Measurements from ENCODE around the gene DIRAS2.

Gene DIRAS2

DNA sequence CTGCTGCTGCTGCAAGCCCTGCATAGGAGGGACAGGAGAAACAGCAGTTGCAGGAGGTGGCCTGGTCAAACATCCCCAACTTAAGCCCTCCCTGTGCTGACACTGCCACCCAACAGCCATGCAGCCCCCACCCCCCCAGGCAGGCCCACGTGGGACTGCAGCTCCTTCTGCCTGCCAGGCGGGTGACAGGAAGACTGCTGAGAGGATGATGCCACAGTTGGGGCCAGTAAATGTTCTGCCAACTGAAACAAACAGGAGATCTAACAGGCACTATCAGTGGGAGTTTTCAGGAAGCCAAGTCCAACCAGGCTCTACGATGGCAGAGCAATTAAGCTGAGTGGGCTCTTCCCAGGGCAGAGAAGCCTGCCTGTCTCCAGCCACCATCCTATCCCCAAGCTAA, 31.1 kb downstream of the DIRAS2 start:
- no peak for DNase-seq
- in situ Hi-C loops (cut with HindIII; ENCODE audit: low pct_ligation_motif_present, low sequenced_read_pairs) = no loop called here
- TF ChIP-seq, protein P1, sequence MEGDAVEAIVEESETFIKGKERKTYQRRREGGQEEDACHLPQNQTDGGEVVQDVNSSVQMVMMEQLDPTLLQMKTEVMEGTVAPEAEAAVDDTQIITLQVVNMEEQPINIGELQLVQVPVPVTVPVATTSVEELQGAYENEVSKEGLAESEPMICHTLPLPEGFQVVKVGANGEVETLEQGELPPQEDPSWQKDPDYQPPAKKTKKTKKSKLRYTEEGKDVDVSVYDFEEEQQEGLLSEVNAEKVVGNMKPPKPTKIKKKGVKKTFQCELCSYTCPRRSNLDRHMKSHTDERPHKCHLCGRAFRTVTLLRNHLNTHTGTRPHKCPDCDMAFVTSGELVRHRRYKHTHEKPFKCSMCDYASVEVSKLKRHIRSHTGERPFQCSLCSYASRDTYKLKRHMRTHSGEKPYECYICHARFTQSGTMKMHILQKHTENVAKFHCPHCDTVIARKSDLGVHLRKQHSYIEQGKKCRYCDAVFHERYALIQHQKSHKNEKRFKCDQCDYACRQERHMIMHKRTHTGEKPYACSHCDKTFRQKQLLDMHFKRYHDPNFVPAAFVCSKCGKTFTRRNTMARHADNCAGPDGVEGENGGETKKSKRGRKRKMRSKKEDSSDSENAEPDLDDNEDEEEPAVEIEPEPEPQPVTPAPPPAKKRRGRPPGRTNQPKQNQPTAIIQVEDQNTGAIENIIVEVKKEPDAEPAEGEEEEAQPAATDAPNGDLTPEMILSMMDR (IDR thresholded peaks at IDR 0.05; ENCODE audit: low read depth, low read length, missing control alignments) = no peak

DNA sequence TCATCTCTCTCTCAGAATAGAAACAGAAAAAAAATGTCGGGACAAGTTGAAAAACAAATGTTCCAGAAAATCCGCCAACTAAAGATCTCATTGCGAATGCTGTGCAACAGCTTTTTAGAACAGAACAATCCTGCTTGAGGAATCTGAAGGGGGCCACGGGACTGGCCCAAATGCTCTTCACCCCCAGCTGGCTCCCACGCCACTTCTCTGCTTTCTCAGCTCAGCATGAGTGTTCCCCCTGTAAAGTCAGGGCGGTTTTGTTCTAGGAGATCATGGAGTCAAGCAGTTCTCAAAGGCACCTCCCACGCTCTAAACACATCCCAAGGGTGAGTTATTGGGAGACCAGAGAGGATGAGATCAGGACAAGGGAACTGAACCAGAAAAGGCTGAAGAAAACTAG, 31.5 kb downstream of the DIRAS2 start:
- in situ Hi-C loops (cut with HindIII; ENCODE audit: low pct_ligation_motif_present, low sequenced_read_pairs) = no loop called here
- DNase-seq = no peak
- Histone ChIP-seq H3K4me3 (ENCODE audit: low read depth, low read length) (no peak overlapping the region), H3K27ac (no peak overlapping the region), H3K36me3 (replicated peaks) (no peaks in the 10 kb centered on the region), H3K27me3 (replicated peaks) (no peaks in the 10 kb centered on the region)
- TF ChIP-seq, protein P1 (IDR thresholded peaks at IDR 0.05; ENCODE audit: low read depth, low read length, missing control alignments) = no peak

More for the DNA sequence above, 31.1 kb downstream of the DIRAS2 start:
- no peak overlapping the region for H3K27ac ChIP-seq
- no peaks in the 10 kb centered on the region for H3K27me3 ChIP-seq (replicated peaks)
- no peaks in the 10 kb centered on the region for H3K36me3 ChIP-seq (replicated peaks)
- H3K4me3 ChIP-seq (ENCODE audit: low read depth, low read length) = no peak overlapping the region

DNA sequence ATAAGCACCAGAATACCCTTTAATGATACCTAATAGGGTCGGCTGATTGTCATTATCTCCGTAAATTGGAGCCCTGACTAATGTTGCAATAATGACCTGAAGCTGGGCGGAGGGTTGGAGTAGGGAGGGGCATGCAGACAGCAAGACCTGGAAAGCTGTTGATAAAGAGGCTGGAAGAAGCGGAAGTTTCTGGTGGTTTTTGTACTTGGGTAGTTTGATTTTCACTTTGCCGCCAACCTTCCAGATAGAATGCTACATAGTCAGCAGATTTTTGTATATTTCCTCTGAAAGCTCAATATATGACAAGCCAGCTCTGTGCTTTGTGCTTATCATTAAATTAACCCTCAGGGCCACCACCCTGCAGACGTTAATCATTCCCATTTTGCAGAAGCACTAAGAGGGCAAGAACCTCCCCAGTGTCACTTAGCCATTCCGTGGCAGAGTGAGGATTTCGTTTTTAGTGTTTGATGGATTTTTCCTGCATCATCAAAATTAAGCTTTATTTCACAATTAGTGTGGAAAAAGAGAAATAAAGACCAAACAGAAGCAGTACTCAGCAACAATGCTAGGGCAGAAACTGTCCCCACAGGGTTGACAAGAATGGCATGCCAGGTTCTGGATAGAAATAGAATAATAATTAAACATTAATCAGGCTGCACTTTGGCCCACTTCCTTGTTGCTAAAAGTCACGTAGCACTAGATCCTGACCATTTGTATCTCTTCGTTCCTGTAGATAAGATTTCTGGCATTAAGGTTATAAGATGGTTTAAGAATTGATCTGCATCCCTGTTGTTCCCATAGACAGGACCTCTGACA, 34.7 kb downstream of the DIRAS2 start:
- Histone ChIP-seq H3K36me3 (replicated peaks) (no peaks in the 10 kb centered on the region), H3K4me3 (ENCODE audit: low read depth, low read length) (no peak overlapping the region), H3K27me3 (replicated peaks) (no peaks in the 10 kb centered on the region), H3K27ac (no peak overlapping the region)
- in situ Hi-C loops (cut with HindIII; ENCODE audit: low pct_ligation_motif_present, low sequenced_read_pairs) = no loop called here
- TF ChIP-seq, protein P1 (IDR thresholded peaks at IDR 0.05; ENCODE audit: low read depth, low read length, missing control alignments) = no peak
- no peak for DNase-seq

DNA sequence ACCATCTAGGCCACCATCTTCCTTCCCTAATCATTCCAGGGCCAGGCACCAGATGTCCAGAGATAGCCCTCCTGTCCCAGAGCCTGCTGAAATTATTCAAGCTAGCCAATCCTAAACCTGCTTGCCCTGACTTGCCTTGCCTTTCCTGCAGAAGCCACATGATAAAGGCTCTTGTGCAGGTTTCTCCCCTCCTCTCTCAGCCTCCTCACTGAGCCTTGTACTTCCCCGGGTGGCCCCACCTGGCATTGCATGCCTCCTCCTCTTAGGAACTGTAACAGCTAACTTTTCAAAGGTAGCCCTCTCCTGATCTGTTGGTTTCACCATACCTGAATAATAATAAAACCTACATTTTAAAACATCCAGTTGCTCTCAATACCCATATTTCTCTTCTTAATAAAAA, 42.6 kb downstream of the DIRAS2 start:
- H3K36me3 ChIP-seq (replicated peaks) = no peaks in the 10 kb centered on the region
- H3K4me3 ChIP-seq (ENCODE audit: low read depth, low read length) = no peak overlapping the region
- TF ChIP-seq, protein P1 (IDR thresholded peaks at IDR 0.05; ENCODE audit: low read depth, low read length, missing control alignments) = no peak
- in situ Hi-C loops (cut with HindIII; ENCODE audit: low pct_ligation_motif_present, low sequenced_read_pairs) = no loop called here
- no peak for DNase-seq
- H3K27ac ChIP-seq = no peak overlapping the region
- H3K27me3 ChIP-seq (replicated peaks) = no peaks in the 10 kb centered on the region

DNA sequence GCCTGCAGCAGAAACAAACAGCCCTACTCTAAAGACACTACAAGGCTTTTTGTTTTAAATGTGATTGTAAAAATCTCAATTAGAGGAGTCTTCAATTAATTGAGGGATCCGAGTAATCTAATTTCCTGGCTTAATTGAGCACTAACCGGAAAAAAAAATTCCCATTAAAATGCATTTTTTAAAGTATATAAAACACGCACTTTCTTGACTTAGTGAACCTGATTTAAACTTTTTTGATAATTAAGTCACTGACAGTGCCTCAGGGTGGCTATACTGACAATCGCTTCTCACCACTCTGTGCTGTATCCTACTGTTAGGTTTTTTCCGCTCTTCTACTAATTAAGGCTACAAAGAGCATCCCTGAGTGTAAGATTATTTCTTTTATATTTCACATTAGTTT, 44.4 kb downstream of the DIRAS2 start:
- H3K27me3 ChIP-seq (replicated peaks) = no peaks in the 10 kb centered on the region
- TF ChIP-seq, protein P1 (IDR thresholded peaks at IDR 0.05; ENCODE audit: low read depth, low read length, missing control alignments) = no peak

DNA sequence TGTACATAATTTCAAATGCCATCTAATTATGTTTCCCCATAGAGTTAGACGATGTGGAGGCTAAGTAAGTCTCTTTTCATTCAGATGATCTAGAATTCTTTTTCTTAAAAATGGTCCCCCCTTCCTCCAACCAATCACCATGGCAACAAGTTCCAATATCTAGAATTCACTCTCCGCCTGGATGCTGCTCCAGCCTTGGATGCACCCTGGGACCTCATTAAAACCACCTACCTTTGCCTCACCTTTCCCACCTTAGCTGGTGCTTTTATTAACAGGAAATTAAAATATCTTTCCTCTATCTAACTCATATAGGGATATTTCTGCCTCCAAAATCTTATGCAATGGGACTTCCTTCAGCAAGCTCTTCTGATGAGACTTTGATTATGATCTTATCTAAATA, 49.0 kb downstream of the DIRAS2 start:
- TF ChIP-seq, protein P1 (IDR thresholded peaks at IDR 0.05; ENCODE audit: low read depth, low read length, missing control alignments) = no peak

More for the DNA sequence above, 44.4 kb downstream of the DIRAS2 start:
- no peak for DNase-seq
- in situ Hi-C loops (cut with HindIII; ENCODE audit: low pct_ligation_motif_present, low sequenced_read_pairs) = no loop called here
- Histone ChIP-seq H3K4me3 (ENCODE audit: low read depth, low read length) (no peak overlapping the region), H3K36me3 (replicated peaks) (no peaks in the 10 kb centered on the region), H3K27ac (no peak overlapping the region)

More for the DNA sequence above, 49.0 kb downstream of the DIRAS2 start:
- in situ Hi-C loops (cut with HindIII; ENCODE audit: low pct_ligation_motif_present, low sequenced_read_pairs) = no loop called here
- DNase-seq = no peak
- Histone ChIP-seq H3K27ac (no peak overlapping the region), H3K4me3 (ENCODE audit: low read depth, low read length) (no peak overlapping the region), H3K27me3 (replicated peaks) (no peaks in the 10 kb centered on the region), H3K36me3 (replicated peaks) (no peaks in the 10 kb centered on the region)

Data from brain microvascular endothelial cell (primary cell).